Epithelial cell of proximal tubule (primary cell): ENCODE results near the gene SH3RF3. TPM values are rescaled to one million over a fixed set of nuclear protein-coding genes. Genes with fewer than 3 reads are reported as not detected.

Experiments
- DNase-seq: peaks from one replicate; pipeline ENCODE4 v3.0.0-alpha.2; 2011; ENCODE audit warnings: low read depth
- H3K4me3 ChIP-seq: 2 replicates; pipeline ENCODE4 v1.5.1; 2011; ENCODE audit warnings: low read depth, mild to moderate bottlenecking, low read length
- total RNA-seq: library from RNA; depleted of rRNA; stranded (reverse); fragments of >200 nt; gene quantifications from 2 replicates; pipeline ENCODE4 v1.2.3, GENCODE V29; 2015
- TF ChIP-seq, protein P1 (sequence below): conservative IDR thresholded peaks from 2 replicates; pipeline ENCODE4 v1.5.1; 2012; ENCODE audit warnings: low read depth, mild to moderate bottlenecking, low read length

SH3RF3 gene
- total RNA-seq, 1 donor from 2014 or later, result 1.7 TPM

DNA sequence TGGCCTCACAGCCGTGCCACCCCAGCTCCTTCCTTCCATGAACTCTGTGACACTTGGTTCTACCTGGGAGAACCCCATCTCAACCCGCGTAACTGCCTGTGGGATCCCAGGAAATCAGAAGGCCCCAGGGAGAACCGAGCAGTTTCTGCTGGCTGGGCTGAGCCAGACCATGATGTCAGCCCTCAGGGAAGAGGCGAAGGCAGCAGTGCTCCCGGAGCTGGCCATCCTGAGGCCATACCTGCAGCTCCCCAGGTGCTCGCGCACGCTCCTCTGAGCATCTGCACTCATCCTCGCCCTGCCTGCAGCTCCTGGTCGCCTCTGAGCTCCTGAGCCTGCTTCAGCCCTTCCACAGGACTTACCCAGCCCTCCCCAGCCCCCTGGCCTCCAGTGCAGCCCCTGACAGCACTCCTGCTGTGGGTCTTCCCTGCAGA lies 298.7 kb downstream of the SH3RF3 start:
- TF ChIP-seq, protein P1, sequence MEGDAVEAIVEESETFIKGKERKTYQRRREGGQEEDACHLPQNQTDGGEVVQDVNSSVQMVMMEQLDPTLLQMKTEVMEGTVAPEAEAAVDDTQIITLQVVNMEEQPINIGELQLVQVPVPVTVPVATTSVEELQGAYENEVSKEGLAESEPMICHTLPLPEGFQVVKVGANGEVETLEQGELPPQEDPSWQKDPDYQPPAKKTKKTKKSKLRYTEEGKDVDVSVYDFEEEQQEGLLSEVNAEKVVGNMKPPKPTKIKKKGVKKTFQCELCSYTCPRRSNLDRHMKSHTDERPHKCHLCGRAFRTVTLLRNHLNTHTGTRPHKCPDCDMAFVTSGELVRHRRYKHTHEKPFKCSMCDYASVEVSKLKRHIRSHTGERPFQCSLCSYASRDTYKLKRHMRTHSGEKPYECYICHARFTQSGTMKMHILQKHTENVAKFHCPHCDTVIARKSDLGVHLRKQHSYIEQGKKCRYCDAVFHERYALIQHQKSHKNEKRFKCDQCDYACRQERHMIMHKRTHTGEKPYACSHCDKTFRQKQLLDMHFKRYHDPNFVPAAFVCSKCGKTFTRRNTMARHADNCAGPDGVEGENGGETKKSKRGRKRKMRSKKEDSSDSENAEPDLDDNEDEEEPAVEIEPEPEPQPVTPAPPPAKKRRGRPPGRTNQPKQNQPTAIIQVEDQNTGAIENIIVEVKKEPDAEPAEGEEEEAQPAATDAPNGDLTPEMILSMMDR, result no peak
- H3K4me3 ChIP-seq, result no peak overlapping the region
- no peak for DNase-seq

DNA sequence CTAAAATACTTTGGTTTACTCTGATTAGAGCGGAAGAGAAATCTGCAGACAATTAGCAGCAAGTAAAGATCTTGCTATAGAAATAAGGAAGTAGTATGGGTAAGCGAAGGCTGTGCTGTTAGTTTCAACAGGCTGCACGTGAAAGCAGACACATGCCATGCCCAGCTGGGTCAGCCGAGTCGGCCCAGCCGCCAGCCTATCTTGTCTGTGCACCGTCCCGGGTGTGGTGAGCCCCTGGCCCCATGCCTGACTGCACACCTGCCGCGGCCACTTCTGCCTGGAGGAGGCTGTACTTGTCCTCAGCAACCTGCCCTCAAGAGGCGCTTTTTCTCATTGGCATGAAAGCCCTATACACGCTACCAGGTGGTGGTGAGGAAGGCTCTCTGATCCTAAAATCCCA lies 299.3 kb downstream of the SH3RF3 start:
- no peak for DNase-seq
- TF ChIP-seq, protein P1, result no peak
- no peak overlapping the region for H3K4me3 ChIP-seq

DNA sequence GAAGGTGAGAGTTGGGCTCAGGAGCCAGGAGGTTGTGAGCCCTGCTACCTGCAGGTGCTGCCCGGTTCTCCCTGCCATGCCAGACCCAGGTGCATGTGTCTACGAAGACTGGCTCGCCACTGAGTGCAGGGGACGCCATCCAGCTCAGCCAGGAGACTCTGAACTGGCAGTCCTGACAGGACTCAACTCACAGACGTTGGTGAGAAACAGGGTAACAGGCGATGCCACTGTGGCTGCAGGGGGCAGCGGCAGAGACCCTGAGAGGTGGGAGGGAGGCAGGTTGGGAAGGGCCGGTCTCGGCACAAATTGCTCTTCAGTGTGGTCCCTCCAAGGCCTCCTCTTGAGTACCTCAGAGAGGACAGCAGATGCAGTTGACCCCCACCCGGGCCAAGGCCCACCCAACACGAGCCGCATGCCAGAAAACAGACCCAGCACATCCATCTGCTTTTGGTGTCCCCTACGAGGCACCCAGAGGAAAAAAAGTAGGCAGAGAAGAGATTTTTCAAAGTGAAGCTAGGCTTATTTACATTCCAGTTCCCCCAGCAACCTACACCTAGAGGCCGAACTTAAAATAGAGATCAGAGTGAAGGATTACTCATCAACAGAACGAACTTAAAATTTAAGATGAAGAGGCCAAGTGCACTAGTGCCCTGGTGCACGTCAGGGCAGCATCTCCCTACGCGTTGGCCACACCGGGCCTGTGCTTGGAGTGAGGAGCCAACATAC lies 300.0 kb downstream of the SH3RF3 start:
- no peak overlapping the region for H3K4me3 ChIP-seq
- TF ChIP-seq, protein P1, result no peak
- no peak for DNase-seq

- TF ChIP-seq, protein P1, result no peak
- no peak for DNase-seq
- no peak overlapping the region for H3K4me3 ChIP-seq
Observed at GRCh38 chr2:109429567-109430328, 300.7 kb downstream of the SH3RF3 start.

- no peak overlapping the region for H3K4me3 ChIP-seq
- no peak for DNase-seq
- TF ChIP-seq, protein P1, result no peak
Observed at GRCh38 chr2:109430329-109430636, 301.3 kb downstream of the SH3RF3 start.

- DNase-seq, result no peak
- TF ChIP-seq, protein P1, result no peak
- H3K4me3 ChIP-seq, result no peak overlapping the region
Observed at GRCh38 chr2:109432421-109432820, 303.4 kb downstream of the SH3RF3 start.

DNA sequence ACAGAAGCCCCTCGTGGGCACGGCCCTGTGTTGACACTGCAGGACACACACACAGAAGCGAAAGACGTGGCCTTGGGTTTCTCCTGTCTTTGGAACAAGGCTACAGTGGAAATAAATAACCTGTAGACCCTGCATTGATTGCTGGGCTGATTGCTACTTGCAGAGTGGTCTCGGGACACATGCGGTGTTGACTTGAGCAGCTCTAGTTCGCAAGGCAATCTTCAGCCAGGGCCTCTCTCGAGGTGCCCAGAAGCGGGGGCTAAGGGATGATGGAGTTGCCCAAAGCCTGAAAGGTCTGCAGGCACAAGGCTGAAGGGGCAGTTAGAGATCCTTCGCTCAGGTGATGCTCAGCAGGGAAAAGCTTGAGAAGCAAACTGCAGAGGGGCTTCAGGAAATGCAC lies 304.5 kb downstream of the SH3RF3 start:
- TF ChIP-seq, protein P1, result no peak
- no peak for DNase-seq
- no peak overlapping the region for H3K4me3 ChIP-seq
